ENCODE measurements around the gene SMOC1.

The SMOC1 gene

DNA sequence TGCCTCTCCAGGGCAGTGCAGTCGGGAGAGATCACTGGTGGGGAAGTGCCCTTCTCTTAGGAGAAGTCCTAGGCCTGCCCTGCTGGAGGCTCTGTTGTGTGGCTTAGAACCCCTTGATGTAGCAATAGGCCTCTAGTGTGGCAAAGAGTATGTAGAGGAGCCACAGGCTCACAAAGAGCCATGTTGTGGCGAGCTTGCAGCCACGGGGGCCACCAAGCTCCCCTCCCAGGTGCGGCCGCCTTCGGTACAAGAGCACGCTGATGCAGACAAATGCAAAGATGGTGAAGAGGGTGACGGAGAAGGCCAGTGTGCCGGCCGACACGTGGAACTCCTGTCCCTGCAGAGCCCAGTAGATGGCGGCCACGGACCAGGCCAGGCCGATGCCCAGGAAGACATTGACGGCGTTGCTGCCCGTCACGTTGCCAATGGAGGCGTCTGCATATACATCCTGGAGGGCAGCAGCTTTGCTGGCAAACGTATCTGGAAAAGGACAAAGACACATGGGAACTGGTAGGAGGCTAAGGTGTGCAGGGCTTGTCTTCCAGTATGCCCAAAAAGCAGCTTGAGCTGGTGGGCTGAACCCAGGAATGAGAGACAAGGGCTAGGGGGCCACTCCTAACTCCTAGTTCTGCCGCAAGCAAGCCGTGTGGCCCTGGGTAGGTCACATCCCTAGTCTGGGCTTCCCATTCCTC, 166.8 kb downstream of the SMOC1 start:
- H3K4me1 ChIP-seq (ENCODE audit: control insufficient read depth, insufficient read depth, low read length): peaks cover 6% of the 10 kb centered on the region
- 38% methylated on average over 22 of the region's 22 CpGs for WGBS, 2 experiments
- H3K9me3 ChIP-seq (ENCODE audit: control insufficient read depth, low read length): no peaks in the 10 kb centered on the region
- peaks cover 4% of the 10 kb centered on the region for H3K27me3 ChIP-seq (ENCODE audit: control insufficient read depth, insufficient read depth, low read length, poor library complexity, severe bottlenecking)
- no peaks in the 10 kb centered on the region for H3K36me3 ChIP-seq (ENCODE audit: control insufficient read depth, insufficient read depth, low read length)
- H3K4me3 ChIP-seq (ENCODE audit: insufficient read depth, low read depth, low read length): no peak overlapping the region
- no peak overlapping the region for H3K27ac ChIP-seq (ENCODE audit: insufficient read depth, low read depth, low read length, poor library complexity, severe bottlenecking)

GRCh38 chr14:70047598-70048312, 168.5 kb downstream of the SMOC1 start:
- no peaks in the 10 kb centered on the region for H3K36me3 ChIP-seq (ENCODE audit: control insufficient read depth, insufficient read depth, low read length)
- no peaks in the 10 kb centered on the region for H3K9me3 ChIP-seq (ENCODE audit: control insufficient read depth, low read length)
- no peak overlapping the region for H3K27ac ChIP-seq (ENCODE audit: insufficient read depth, low read depth, low read length, poor library complexity, severe bottlenecking)
- H3K4me3 ChIP-seq (ENCODE audit: insufficient read depth, low read depth, low read length): no peak overlapping the region
- peaks cover 4% of the 10 kb centered on the region for H3K27me3 ChIP-seq (ENCODE audit: control insufficient read depth, insufficient read depth, low read length, poor library complexity, severe bottlenecking)
- WGBS, 2 experiments: 78 to 90% methylated on average over 1 to 2 of the region's 3 CpGs
- peaks cover 7% of the 10 kb centered on the region for H3K4me1 ChIP-seq (ENCODE audit: control insufficient read depth, insufficient read depth, low read length)

DNA sequence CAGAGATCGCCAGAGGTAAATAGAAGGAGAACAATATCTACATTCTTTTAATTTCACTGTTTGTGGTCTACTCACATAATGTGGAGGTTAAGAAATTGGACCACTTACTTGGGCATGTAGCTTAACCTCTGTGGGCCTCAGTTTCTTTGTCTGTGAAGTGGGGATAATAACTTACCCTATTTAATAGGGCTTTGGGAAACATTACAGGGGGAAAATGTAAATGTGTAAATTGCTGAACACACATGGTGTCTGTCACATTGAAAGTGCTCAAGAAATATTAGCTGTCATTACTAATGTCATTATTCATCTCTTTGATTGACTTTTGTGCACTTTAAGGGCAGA, 169.1 kb downstream of the SMOC1 start:
- WGBS, 2 experiments: 88 to 92% methylated on average over 1 of the region's 1 CpG
- Histone ChIP-seq H3K27me3 (ENCODE audit: control insufficient read depth, insufficient read depth, low read length, poor library complexity, severe bottlenecking) (peaks cover 4% of the 10 kb centered on the region), H3K27ac (ENCODE audit: insufficient read depth, low read depth, low read length, poor library complexity, severe bottlenecking) (no peak overlapping the region), H3K36me3 (ENCODE audit: control insufficient read depth, insufficient read depth, low read length) (no peaks in the 10 kb centered on the region), H3K4me1 (ENCODE audit: control insufficient read depth, insufficient read depth, low read length) (peaks cover 9% of the 10 kb centered on the region), H3K4me3 (ENCODE audit: insufficient read depth, low read depth, low read length) (no peak overlapping the region), H3K9me3 (ENCODE audit: control insufficient read depth, low read length) (no peaks in the 10 kb centered on the region)

DNA sequence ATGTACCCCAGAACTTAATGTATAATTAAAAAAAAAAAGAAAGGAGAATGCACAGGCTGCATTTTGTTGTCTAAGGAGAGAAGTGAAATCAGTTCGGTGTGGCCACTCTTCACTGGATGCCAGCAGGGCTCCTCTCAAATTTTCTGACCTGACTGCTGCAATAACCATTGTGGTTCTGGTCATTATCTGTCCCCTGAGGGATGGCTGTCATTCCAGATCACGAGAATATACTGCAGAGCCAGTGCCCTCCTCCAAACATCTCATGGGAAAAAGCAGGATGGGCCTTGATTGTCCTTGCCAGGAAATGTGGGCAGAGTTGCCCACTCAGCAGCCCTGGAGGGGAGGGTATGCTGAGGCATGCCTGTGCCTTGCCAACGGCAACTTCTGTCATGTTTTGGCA, 170.4 kb downstream of the SMOC1 start:
- Histone ChIP-seq H3K4me1 (ENCODE audit: control insufficient read depth, insufficient read depth, low read length) (peaks cover 9% of the 10 kb centered on the region), H3K27me3 (ENCODE audit: control insufficient read depth, insufficient read depth, low read length, poor library complexity, severe bottlenecking) (peaks cover 4% of the 10 kb centered on the region), H3K27ac (ENCODE audit: insufficient read depth, low read depth, low read length, poor library complexity, severe bottlenecking) (no peak overlapping the region), H3K4me3 (ENCODE audit: insufficient read depth, low read depth, low read length) (no peak overlapping the region), H3K9me3 (ENCODE audit: control insufficient read depth, low read length) (no peaks in the 10 kb centered on the region), H3K36me3 (ENCODE audit: control insufficient read depth, insufficient read depth, low read length) (no peaks in the 10 kb centered on the region)
- WGBS, 2 experiments: 90 to 92% methylated on average over 3 of the region's 3 CpGs

DNA sequence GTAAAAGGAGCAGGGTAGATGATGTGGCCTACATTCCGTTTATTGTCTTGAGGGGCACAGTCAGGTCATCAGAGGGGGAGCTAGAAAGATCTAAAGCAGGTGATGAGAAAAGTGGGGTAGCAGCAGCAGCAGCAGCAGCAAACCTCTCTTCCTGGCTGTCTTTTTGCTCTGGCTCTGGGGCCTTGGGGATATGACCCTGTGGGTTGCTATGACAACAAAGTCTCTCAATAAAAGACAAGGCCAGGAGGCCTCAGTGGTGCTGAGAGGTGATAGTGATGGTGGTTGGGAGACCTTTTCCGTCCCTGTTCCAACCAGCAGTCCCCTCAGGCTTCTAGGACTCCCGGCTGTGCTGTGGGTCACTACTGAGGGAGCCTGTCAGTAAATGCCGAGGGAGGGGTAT, 170.9 kb downstream of the SMOC1 start:
- no peak overlapping the region for H3K27ac ChIP-seq (ENCODE audit: insufficient read depth, low read depth, low read length, poor library complexity, severe bottlenecking)
- no peaks in the 10 kb centered on the region for H3K9me3 ChIP-seq (ENCODE audit: control insufficient read depth, low read length)
- no peak overlapping the region for H3K4me3 ChIP-seq (ENCODE audit: insufficient read depth, low read depth, low read length)
- WGBS, 2 experiments: 75 to 88% methylated on average over 3 to 4 of the region's 4 CpGs
- H3K4me1 ChIP-seq (ENCODE audit: control insufficient read depth, insufficient read depth, low read length): peaks cover 9% of the 10 kb centered on the region
- no peaks in the 10 kb centered on the region for H3K36me3 ChIP-seq (ENCODE audit: control insufficient read depth, insufficient read depth, low read length)
- H3K27me3 ChIP-seq (ENCODE audit: control insufficient read depth, insufficient read depth, low read length, poor library complexity, severe bottlenecking): peaks cover 4% of the 10 kb centered on the region

GRCh38 chr14:70052990-70053389, 173.8 kb downstream of the SMOC1 start:
- Histone ChIP-seq H3K9me3 (ENCODE audit: control insufficient read depth, low read length) (no peaks in the 10 kb centered on the region), H3K27ac (ENCODE audit: insufficient read depth, low read depth, low read length, poor library complexity, severe bottlenecking) (no peak overlapping the region), H3K27me3 (ENCODE audit: control insufficient read depth, insufficient read depth, low read length, poor library complexity, severe bottlenecking) (no peaks in the 10 kb centered on the region), H3K4me1 (ENCODE audit: control insufficient read depth, insufficient read depth, low read length) (peaks cover 9% of the 10 kb centered on the region), H3K36me3 (ENCODE audit: control insufficient read depth, insufficient read depth, low read length) (no peaks in the 10 kb centered on the region), H3K4me3 (ENCODE audit: insufficient read depth, low read depth, low read length) (no peak overlapping the region)
- WGBS, 2 experiments: 36 to 39% methylated on average over 3 of the region's 3 CpGs

- Histone ChIP-seq H3K27ac (ENCODE audit: insufficient read depth, low read depth, low read length, poor library complexity, severe bottlenecking) (no peak overlapping the region), H3K36me3 (ENCODE audit: control insufficient read depth, insufficient read depth, low read length) (no peaks in the 10 kb centered on the region), H3K4me1 (ENCODE audit: control insufficient read depth, insufficient read depth, low read length) (peaks cover 3% of the 10 kb centered on the region), H3K4me3 (ENCODE audit: insufficient read depth, low read depth, low read length) (no peak overlapping the region), H3K27me3 (ENCODE audit: control insufficient read depth, insufficient read depth, low read length, poor library complexity, severe bottlenecking) (no peaks in the 10 kb centered on the region), H3K9me3 (ENCODE audit: control insufficient read depth, low read length) (no peaks in the 10 kb centered on the region)
- 94% methylated on average over 5 of the region's 5 CpGs for WGBS, 2 experiments
These were observed 178.4 kb downstream of the SMOC1 start for GRCh38 chr14:70057519-70058136.

GRCh38 chr14:70059545-70059944, 180.3 kb downstream of the SMOC1 start:
- Histone ChIP-seq H3K36me3 (ENCODE audit: control insufficient read depth, insufficient read depth, low read length) (no peaks in the 10 kb centered on the region), H3K27ac (ENCODE audit: insufficient read depth, low read depth, low read length, poor library complexity, severe bottlenecking) (no peak overlapping the region), H3K4me1 (ENCODE audit: control insufficient read depth, insufficient read depth, low read length) (no peaks in the 10 kb centered on the region), H3K27me3 (ENCODE audit: control insufficient read depth, insufficient read depth, low read length, poor library complexity, severe bottlenecking) (no peaks in the 10 kb centered on the region), H3K4me3 (ENCODE audit: insufficient read depth, low read depth, low read length) (no peak overlapping the region), H3K9me3 (ENCODE audit: control insufficient read depth, low read length) (no peaks in the 10 kb centered on the region)
- WGBS, 2 experiments: 86 to 94% methylated on average over 2 of the region's 2 CpGs

GRCh38 chr14:70061108-70061507, 181.9 kb downstream of the SMOC1 start:
- WGBS, 2 experiments: 92 to 97% methylated on average over 2 of the region's 2 CpGs
- Histone ChIP-seq H3K4me1 (ENCODE audit: control insufficient read depth, insufficient read depth, low read length) (no peaks in the 10 kb centered on the region), H3K9me3 (ENCODE audit: control insufficient read depth, low read length) (no peaks in the 10 kb centered on the region)

DNA sequence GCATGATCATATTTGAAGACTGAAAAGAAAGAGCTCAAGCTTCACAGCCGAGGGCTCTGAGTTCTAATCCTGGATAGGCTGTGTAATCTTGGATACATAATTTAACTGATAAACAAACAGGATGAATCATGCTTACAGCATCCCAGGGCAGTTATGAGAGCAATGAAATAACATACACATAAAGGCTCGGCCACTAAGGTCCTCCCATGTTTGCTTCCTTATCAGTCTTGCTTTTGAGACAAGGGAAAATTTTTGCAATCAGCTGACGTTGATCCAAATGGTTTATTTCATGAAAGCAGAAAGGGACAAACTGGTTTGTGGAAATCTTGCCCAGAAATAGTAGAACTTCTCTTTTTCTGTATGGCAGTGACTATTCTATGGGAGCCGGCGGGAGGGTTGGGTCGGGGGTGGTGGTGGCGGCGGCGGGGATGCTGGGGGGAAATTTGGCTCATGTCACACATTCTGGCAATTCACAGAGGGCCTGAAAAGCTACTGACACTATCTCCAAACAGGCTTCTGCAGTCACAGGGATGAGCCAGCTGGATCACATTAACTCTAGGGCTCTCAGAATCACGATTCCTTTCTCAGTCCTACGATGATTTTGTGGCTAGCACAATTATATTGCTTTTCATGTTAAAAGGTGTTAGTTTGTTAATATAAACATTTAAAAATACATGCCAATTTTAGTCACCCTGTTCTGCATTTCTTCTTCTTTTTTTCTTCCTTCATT, 185.1 kb downstream of the SMOC1 start:
- no peak overlapping the region for H3K27ac ChIP-seq (ENCODE audit: insufficient read depth, low read depth, low read length, poor library complexity, severe bottlenecking)
- H3K9me3 ChIP-seq (ENCODE audit: control insufficient read depth, low read length): no peaks in the 10 kb centered on the region
- WGBS, 2 experiments: 91% methylated on average over 9 to 11 of the region's 11 CpGs
- H3K4me3 ChIP-seq (ENCODE audit: insufficient read depth, low read depth, low read length): no peak overlapping the region
- no peaks in the 10 kb centered on the region for H3K36me3 ChIP-seq (ENCODE audit: control insufficient read depth, insufficient read depth, low read length)
- no peaks in the 10 kb centered on the region for H3K27me3 ChIP-seq (ENCODE audit: control insufficient read depth, insufficient read depth, low read length, poor library complexity, severe bottlenecking)
- no peaks in the 10 kb centered on the region for H3K4me1 ChIP-seq (ENCODE audit: control insufficient read depth, insufficient read depth, low read length)

More at GRCh38 chr14:70061108-70061507, 181.9 kb downstream of the SMOC1 start:
- Histone ChIP-seq H3K36me3 (ENCODE audit: control insufficient read depth, insufficient read depth, low read length) (no peaks in the 10 kb centered on the region), H3K4me3 (ENCODE audit: insufficient read depth, low read depth, low read length) (no peak overlapping the region), H3K27ac (ENCODE audit: insufficient read depth, low read depth, low read length, poor library complexity, severe bottlenecking) (no peak overlapping the region), H3K27me3 (ENCODE audit: control insufficient read depth, insufficient read depth, low read length, poor library complexity, severe bottlenecking) (no peaks in the 10 kb centered on the region)
